COLO668 (cell line): ENCODE data around the gene BICD1.

Source experiments
- DNase-seq: peaks from one replicate; lab custom pipeline; 2025; ENCODE audit not compliant: unreplicated experiment; lab: John Stamatoyannopoulos, UW

The BICD1 gene

DNA sequence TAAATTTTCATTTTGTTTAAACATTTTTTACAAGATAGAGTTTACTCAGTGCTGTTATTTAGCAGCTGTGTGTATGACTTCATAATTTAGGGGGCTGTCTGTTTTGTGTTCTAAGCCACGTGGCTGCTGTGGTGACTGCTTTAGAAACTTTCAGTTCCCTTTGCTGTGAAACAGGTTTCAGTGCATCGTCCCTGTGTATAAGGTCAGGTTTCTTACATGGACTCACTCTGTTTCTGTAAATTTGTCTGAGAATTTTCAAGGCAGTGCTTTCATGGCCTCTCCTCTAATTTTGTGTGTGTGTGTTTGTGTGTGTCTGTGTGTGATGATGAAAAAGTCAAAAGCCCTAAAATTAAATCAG is 32.4 kb downstream of the BICD1 start:
- DNase-seq = no peak

GRCh38 chr12:32140877-32141276 is 34.2 kb downstream of the BICD1 start:
- no peak for DNase-seq

- DNase-seq = no peak
Measured at GRCh38 chr12:32145096-32145495, 38.4 kb downstream of the BICD1 start.

DNA sequence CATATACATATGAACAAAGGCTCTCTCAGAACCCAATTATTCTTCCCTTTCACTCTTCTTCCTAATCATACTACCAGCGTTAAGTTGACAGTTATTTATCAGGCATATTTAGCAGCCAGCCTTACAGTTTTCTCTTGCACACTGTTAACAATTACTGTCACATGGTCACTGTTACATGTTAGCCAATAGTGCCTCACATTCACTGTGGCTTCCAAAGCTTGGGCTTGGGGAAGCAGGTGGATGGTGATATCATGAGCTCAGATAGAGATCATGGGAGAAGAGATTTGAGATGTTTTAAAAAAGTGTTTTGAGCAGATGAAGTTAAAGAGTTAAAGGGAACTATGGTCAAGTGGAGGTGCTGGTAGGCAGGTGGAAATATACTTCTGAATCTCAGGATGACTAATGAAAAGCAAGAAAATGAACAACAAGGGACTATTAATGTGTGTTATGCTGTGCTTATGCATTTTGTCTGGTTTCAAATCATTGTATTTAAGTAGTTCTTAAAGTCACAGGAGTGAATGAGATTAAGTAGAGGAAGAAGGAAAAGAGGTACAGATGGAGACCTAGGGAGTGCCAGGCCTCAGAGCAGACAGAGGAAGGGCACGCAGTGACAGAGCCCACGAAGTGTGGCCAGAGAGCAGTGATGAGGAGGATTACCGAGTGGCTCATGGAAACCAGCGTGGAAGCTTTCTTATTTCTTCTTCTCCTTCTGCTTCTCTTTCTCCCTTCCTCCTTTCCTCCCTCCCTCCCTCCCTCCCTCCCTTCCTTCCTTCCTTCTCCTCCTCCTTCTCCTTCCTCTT is 39.6 kb downstream of the BICD1 start:
- DNase-seq = no peak

DNA sequence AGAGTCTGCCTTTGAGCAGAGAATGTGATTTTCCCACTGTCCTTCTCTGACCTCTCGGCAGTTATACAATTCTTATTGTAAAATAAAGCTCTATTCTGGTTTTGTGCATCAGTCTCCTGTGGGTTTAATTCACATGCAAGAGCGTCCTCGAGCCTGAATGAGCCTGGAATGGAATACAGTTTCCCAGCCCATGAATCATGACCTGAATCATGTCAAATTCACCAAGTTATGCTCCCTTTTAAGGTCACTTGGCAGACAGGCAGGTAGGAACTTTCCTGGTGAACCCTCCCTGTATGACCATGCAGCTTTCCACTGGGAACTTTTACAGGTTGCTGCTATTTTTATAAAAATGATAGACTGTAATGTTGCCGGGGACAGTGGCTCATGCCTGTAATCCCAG is 41.7 kb downstream of the BICD1 start:
- no peak for DNase-seq

- no peak for DNase-seq
Measured at GRCh38 chr12:32149489-32149888, 42.8 kb downstream of the BICD1 start.

- no peak for DNase-seq
Measured at GRCh38 chr12:32151086-32151485, 44.4 kb downstream of the BICD1 start.

GRCh38 chr12:32151552-32151951 is 44.9 kb downstream of the BICD1 start:
- DNase-seq = no peak

DNA sequence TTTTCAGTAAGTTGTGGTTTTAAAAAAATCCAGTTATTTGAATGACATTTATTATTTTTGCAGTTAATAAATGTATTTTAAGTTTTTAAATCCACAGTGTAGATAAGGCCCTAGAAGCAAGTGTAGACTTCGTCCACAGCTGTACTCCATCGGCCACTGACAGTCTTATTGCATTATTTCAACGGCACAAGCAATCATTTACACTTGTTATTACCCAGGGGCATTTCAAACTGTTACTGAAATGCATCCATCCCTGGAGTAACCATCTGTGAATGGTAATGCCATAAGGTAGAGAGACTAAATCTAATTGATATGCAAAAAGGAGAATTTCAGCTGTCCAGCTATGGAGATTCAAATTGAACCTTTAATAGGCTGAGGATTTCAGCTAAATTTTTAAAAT is 48.4 kb downstream of the BICD1 start:
- DNase-seq = no peak

- peak; percentile 1 for DNase-seq
Measured at GRCh38 chr12:32155961-32156529, 49.4 kb downstream of the BICD1 start.

DNA sequence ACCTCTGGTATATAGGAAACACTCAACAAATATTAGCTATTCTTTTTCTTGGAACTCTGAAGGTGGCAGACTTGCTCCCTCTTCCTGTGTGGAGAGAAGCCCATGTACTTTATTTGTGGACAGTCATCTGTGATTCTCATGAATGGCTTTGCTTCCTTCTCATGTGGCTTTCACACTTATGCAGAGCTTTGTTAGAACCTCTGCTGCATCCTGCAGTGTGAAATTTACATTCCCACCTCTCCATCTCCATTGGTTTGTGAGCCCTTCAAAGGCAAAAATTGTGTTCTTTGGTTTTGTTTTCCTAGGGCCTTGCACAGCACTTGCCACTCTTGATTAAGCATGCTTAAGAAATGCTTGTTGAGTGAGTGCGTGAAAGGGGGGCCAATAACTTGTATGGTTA is 51.9 kb downstream of the BICD1 start:
- no peak for DNase-seq

GRCh38 chr12:32159381-32159780 is 52.7 kb downstream of the BICD1 start:
- DNase-seq = no peak

- no peak for DNase-seq
Measured at GRCh38 chr12:32159925-32160324, 53.3 kb downstream of the BICD1 start.

GRCh38 chr12:32161058-32161457 is 54.4 kb downstream of the BICD1 start:
- DNase-seq = no peak

GRCh38 chr12:32163596-32163995 is 56.9 kb downstream of the BICD1 start:
- no peak for DNase-seq

- no peak for DNase-seq
Measured at GRCh38 chr12:32166510-32166909, 59.9 kb downstream of the BICD1 start.

GRCh38 chr12:32170437-32170998 is 63.9 kb downstream of the BICD1 start:
- DNase-seq = no peak

GRCh38 chr12:32171211-32171610 is 64.6 kb downstream of the BICD1 start:
- no peak for DNase-seq

- no peak for DNase-seq
Measured at GRCh38 chr12:32176606-32177005, 70.0 kb downstream of the BICD1 start.

DNA sequence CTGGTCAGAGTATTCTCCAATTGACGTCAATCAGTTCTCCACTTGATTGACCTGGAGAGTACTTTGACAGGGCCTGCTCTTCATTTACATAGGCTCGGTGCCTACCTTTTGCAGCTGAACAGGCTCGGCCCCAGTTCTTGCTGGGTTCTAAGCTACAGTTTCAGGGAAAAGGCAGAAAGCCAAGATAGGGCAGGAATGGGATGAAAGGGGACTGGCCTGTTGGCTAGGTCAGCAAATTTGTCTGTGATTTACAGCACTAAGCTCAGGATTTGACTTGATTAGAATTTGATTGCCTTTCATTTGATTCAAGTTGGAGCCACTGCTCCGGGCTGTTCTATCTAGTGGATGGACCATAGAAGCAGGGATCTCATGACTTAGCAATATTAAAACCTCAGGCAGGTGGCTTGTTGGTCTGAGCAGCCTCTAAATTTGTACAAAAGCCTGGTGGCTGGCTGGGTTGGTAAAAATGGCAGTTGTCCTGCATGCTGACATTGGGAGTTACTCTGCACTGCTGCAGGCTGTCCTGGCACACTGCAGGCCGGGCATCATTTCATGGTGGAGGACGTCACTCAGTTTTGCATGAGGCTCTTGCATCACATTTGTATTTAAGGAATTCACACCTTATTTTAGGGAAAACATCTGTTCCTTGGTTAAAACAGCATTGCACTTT is 71.8 kb downstream of the BICD1 start:
- DNase-seq = no peak

DNA sequence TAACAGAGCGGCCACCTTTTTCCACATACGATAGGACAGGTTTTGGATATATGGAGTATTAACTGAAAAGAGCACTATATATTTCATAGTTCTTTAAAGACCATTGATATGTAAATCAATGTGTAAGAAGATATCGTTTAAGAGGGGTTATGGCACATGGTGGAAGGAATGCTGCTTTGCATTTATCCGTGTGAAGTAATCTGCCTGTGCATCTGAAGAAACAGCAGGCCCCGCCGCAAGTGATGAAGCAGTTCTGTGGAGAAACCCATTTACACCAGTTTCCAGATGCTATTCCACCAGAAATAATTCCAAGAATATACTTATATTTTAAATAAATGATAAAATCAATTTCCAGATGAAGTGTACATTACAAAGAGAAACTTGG is 72.4 kb downstream of the BICD1 start:
- no peak for DNase-seq

DNA sequence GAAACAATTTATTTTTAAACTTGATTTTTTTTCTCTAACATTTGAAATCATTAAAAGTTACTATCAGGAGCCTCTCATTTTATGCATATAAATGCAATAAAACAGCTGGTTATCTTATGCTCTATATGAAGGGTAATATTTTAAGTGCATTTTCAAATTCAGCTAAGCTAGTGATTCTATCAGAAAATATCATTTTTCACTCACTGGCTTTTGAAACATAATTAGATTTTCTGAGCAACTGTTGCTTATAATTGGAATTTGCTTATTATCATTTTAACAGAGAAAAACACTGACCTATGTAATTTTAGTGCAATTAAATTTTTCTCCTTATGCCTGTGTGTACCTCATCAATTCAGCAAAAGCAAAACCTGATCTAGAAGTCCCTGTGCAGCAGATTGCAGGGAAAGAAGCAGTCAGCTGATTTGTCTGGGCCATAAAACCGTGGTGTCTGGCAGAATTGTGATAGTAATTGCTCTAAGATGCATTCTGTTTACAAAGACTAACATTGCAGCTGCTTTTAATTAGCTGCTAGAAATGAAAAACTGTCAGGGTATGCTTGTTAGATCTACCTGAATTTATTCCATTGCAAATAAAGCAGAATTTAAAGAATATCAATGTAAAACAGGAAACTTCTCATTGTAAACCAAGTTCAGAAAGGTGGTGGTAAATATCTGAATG is 75.0 kb downstream of the BICD1 start:
- no peak for DNase-seq
